Activated B cell treated with CpG ODN at 0.5 μM for 24 hours (primary cell): ENCODE data around the gene FLYWCH2. TPM values are rescaled to one million over a fixed set of nuclear protein-coding genes. Genes with fewer than 3 reads are reported as not detected.
A peak's percentile ranks its signal among the peaks of the same experiment; 100 is the strongest.

Experiments used
- ATAC-seq: fragments of 200-7000 bp; cut with Tn5 transposase; one replicate; pipeline ENCODE4 v1.10.0; 2021; ENCODE audit warnings: low read depth, mild to moderate bottlenecking, moderate library complexity
- CTCF ChIA-PET: fragments of 350-600 bp; sonication (Branson Sonifier 250); formaldehyde crosslinking; loops from one replicate; lab custom pipeline; 2021; ENCODE audit warnings: antibody characterized with exemption; lab: Charles Lee
- POLR2A ChIA-PET: fragments of 350-600 bp; sonication (Branson Sonifier 250); formaldehyde crosslinking; loops from one replicate; lab custom pipeline; 2021; ENCODE audit warnings: antibody characterized with exemption; lab: Charles Lee
- DNase-seq: peaks from one replicate; pipeline ENCODE4 v3.0.0; 2022
- H3K27ac Mint-ChIP-seq: one replicate; pipeline ENCODE4 v1.8.0; 2020; ENCODE audit warnings: mixed read lengths
- H3K27me3 Mint-ChIP-seq: one replicate; pipeline ENCODE4 v1.8.0; 2021; ENCODE audit warnings: mixed read lengths
- H3K36me3 Mint-ChIP-seq: one replicate; pipeline ENCODE4 v1.8.0; 2021; ENCODE audit warnings: low read depth, mixed read lengths
- H3K4me1 Mint-ChIP-seq: one replicate; pipeline ENCODE4 v1.8.0; 2021; ENCODE audit warnings: mixed read lengths
- H3K4me3 Mint-ChIP-seq: one replicate; pipeline ENCODE4 v1.8.0; 2020; ENCODE audit warnings: mild to moderate bottlenecking, mixed read lengths
- H3K9me3 Mint-ChIP-seq: one replicate; pipeline ENCODE4 v1.8.0; 2020; ENCODE audit warnings: mixed read lengths
- intact Hi-C: fragments of 100-400 bp; cut with micrococcal nuclease; formaldehyde crosslinking; loops from one replicate; pipeline ENCODE4 v1.15.1; 2024
- total RNA-seq: library from RNA; stranded (reverse); gene quantifications from 2 replicates; pipeline ENCODE4 v1.2.3, GENCODE V29; 2022
- TF ChIP-seq, protein P1 (sequence below): fragments of 200-600 bp; IDR thresholded peaks from one replicate; pipeline ENCODE4 v1.8.0; 2022; ENCODE audit warnings: antibody characterized with exemption, mild to moderate bottlenecking

The FLYWCH2 gene
- total RNA-seq, 1 donor from 2014 or later: 19.4 TPM

DNA sequence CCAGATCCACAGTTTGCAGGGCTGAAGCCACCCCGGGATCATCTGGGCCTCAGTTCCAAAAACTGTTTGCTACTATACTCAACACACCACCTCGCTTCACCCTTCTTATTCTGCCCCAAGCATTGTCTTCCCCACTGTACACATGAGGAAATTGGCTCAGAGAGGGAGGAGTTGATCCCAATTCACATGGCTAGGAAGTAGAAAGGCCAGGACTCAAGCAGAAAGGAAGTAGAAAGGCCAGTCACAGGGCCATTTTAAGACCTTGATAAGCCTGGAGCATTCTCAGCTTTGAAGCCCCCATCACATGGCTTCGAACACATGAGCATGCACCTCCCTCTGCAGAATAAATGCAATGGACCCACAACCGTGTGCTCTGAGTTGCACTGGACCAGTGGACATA, 17.4 kb upstream of the FLYWCH2 start:
- no peak overlapping the region for H3K4me3 Mint-ChIP-seq
- no peaks in the 10 kb centered on the region for H3K9me3 Mint-ChIP-seq
- no peak overlapping the region for H3K27ac Mint-ChIP-seq
- TF ChIP-seq, protein P1, sequence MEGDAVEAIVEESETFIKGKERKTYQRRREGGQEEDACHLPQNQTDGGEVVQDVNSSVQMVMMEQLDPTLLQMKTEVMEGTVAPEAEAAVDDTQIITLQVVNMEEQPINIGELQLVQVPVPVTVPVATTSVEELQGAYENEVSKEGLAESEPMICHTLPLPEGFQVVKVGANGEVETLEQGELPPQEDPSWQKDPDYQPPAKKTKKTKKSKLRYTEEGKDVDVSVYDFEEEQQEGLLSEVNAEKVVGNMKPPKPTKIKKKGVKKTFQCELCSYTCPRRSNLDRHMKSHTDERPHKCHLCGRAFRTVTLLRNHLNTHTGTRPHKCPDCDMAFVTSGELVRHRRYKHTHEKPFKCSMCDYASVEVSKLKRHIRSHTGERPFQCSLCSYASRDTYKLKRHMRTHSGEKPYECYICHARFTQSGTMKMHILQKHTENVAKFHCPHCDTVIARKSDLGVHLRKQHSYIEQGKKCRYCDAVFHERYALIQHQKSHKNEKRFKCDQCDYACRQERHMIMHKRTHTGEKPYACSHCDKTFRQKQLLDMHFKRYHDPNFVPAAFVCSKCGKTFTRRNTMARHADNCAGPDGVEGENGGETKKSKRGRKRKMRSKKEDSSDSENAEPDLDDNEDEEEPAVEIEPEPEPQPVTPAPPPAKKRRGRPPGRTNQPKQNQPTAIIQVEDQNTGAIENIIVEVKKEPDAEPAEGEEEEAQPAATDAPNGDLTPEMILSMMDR: no peak
- ChIA-PET CTCF (no interaction called here), POLR2A (interaction anchor here (0.5 to 1.4 kb wide), 2 partner anchors 17 to 937 kb away, joined by 4 to 5 read pairs; partner anchors contain the start of gene FLYWCH2)
- H3K4me1 Mint-ChIP-seq: peaks cover 7% of the 10 kb centered on the region
- intact Hi-C loops: loop anchor here (5.0 kb wide), 1 partner anchor 88 kb away; the partner anchor contains the start of gene ELOB
- no peak for ATAC-seq
- peaks cover 2% of the 10 kb centered on the region for H3K36me3 Mint-ChIP-seq
- H3K27me3 Mint-ChIP-seq: peaks cover 17% of the 10 kb centered on the region
- no peak for DNase-seq

DNA sequence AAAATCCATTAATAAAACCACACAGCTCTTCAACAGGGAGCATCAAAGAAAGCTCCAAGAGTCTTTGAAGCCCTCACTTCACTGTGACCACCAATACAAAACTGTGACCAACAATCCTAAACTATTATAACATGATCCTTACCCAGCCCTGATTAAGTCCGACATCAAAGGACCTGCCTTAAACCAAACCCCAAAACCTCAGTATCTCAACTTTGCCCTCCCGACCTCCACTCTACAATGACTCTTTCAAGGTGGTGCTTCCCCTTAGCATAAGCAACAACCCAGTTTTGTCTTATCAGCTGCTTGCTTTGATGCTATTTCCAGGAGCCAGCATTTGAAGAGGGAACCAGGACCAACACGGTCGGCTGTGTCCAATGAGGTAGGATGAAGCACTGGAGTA, 16.6 kb upstream of the FLYWCH2 start:
- Mint-ChIP-seq H3K4me3 (no peak overlapping the region), H3K36me3 (peaks cover 2% of the 10 kb centered on the region), H3K27me3 (peaks cover 12% of the 10 kb centered on the region), H3K27ac (no peak overlapping the region), H3K4me1 (peaks cover 7% of the 10 kb centered on the region), H3K9me3 (no peaks in the 10 kb centered on the region)
- CTCF ChIA-PET: no interaction called here
- no peak for ATAC-seq
- POLR2A ChIA-PET: no interaction called here
- no peak for DNase-seq
- intact Hi-C loops: loop anchor here (5.0 kb wide), 1 partner anchor 89 kb away; the partner anchor contains the start of gene ELOB
- TF ChIP-seq, protein P1: no peak

DNA sequence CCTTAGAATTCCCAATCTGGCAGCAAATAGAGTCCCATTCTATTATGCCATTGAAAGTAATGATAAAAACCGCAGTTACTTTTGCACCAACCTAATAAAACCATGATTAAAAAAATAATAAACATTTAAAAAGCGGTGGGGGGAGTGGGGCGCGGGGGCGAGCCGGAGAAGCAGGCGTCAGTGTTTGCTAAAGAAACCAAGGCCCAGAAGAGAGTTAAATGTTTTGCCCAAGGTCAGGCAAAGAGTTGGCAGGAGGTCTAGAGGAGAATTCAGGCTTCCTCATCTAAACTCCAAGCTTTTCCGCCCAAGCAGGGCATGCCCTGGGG, 15.4 kb upstream of the FLYWCH2 start:
- POLR2A ChIA-PET: interaction anchor here (0.7 to 1.8 kb wide), 12 partner anchors 11 to 908 kb away, joined by 3 to 30 read pairs (median 5); partner anchors contain the start of genes ELOB, FLYWCH1, FLYWCH2 and KCTD5

DNA sequence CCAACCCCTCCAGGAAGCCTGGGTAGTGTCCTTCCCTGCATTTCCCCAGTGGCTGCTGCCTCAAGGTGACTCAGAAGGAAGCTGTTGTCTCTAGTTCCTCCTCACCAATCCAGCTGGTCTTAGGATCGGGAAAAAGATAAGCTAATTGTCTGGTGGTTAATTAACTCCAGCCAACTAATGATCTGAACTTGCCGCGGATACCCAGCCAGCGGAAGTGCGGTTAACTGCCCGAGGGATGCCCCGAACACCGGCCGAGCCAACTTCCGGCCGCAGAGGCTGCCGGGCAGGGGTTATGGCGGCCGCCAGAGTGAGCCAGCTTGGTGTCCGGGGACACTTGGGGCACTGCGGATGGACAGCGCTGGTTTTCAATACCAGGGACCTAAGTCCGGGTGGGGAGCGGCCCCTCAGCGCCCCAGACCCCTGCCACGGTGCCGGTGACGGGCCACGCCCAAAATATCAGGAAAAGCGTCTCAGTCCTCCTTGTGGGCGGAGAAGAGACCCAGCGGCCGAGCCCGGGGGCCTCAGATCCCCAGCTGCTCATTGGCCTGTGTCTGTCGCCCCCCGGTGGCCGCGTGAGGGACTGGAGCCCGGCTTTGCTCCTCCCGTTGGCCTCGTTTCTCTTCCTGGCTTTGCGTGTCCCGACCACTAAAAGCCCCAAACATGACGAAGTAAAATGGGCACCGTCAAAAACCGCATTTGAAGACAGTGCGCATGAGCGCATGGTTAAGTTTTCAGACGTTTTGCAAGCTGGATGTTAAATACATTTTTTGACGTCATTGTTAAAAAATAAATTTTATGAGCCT, 14.8 kb upstream of the FLYWCH2 start:
- Mint-ChIP-seq H3K9me3 (no peaks in the 10 kb centered on the region), H3K27me3 (peaks cover 11% of the 10 kb centered on the region), H3K4me3 (peak overlapping the region; percentile 93), H3K36me3 (peaks cover 2% of the 10 kb centered on the region), H3K4me1 (peaks cover 7% of the 10 kb centered on the region), H3K27ac (peak overlapping the region; percentile 92)
- ATAC-seq (peak; percentile 96), DNase-seq (peak; percentile 92)
- ChIA-PET POLR2A (interaction anchor here (0.7 to 2.3 kb wide), 17 partner anchors 8 to 909 kb away, joined by 3 to 30 read pairs (median 6); partner anchors contain the start of genes ELOB, FLYWCH1, FLYWCH2 and KCTD5), CTCF (interaction anchor here (0.8 to 3.0 kb wide), 11 partner anchors 14 to 195 kb away, joined by 3 to 15 read pairs (median 6); partner anchors contain the start of genes FLYWCH1, FLYWCH2 and KCTD5)
- TF ChIP-seq, protein P1: peak; percentile 31
- intact Hi-C loops: loop anchor here (1.0 to 5.0 kb wide), 6 partner anchors 14 to 195 kb away; partner anchors contain the start of genes ELOB and SRRM2

More for the DNA sequence above, 15.4 kb upstream of the FLYWCH2 start:
- Mint-ChIP-seq H3K4me3 (peak overlapping the region; percentile 93), H3K9me3 (no peaks in the 10 kb centered on the region), H3K4me1 (peaks cover 7% of the 10 kb centered on the region), H3K27me3 (peaks cover 11% of the 10 kb centered on the region), H3K27ac (peak overlapping the region; percentile 92), H3K36me3 (peaks cover 2% of the 10 kb centered on the region)
- intact Hi-C loops: loop anchor here (5.0 kb wide), 1 partner anchor 90 kb away; the partner anchor contains the start of gene ELOB
- CTCF ChIA-PET: interaction anchor here (0.8 to 3.0 kb wide), 11 partner anchors 13 to 194 kb away, joined by 3 to 15 read pairs (median 6); partner anchors contain the start of genes FLYWCH1, FLYWCH2 and KCTD5
- DNase-seq (no peak), ATAC-seq (no peak)
- TF ChIP-seq, protein P1: no peak
